ENCODE measurements around the gene RCOR2. TPM values are rescaled to one million over a fixed set of nuclear protein-coding genes. Genes with fewer than 3 reads are reported as not detected.

The RCOR2 gene
- total and polyA plus RNA-seq, 8 donors = 0.35 to 1.6 (median 0.92) TPM; not detected in 3

GRCh38 chr11:63911440-63911839, 5.5 kb downstream of the RCOR2 start:
- peaks cover 0 to 15% (median 0%) of the 10 kb centered on the region in 3 donors for H3K27me3 ChIP-seq
- TF ChIP-seq CTCF (IDR thresholded peaks at IDR 0.05) (no peak), EP300 (IDR thresholded peaks at IDR 0.05) (no peak), POLR2AphosphoS5 (IDR thresholded peaks at IDR 0.05) (no peak), POLR2A (IDR thresholded peaks at IDR 0.05) (no peak)
- no peak for DNase-seq
- peaks cover 29 to 58% (median 45%) of the 10 kb centered on the region in 4 donors for H3K36me3 ChIP-seq
- peaks cover 15 to 45% (median 30%) of the 10 kb centered on the region in 4 donors for H3K4me1 ChIP-seq
- 66 to 97% (median 84%) methylated on average over 4 to 8 of the region's 8 CpGs for WGBS, 5 donors
- no peak overlapping the region for H3K4me3 ChIP-seq
- intact Hi-C loops (cut with DNase I; ENCODE audit: low total_unique reads) = no loop called here
- no peak overlapping the region for H3K27ac ChIP-seq
- H3K9me3 ChIP-seq = no peaks in the 10 kb centered on the region

GRCh38 chr11:63910675-63911074, 6.3 kb downstream of the RCOR2 start:
- Histone ChIP-seq H3K27me3 (peaks cover 0 to 8% (median 0%) of the 10 kb centered on the region in 3 donors), H3K4me1 (peaks cover 7 to 37% (median 23%) of the 10 kb centered on the region in 4 donors), H3K4me3 (no peak overlapping the region), H3K27ac (peak overlapping the region in 1 of 5 donors; percentile 66), H3K9me3 (no peaks in the 10 kb centered on the region), H3K36me3 (peaks cover 34 to 66% (median 53%) of the 10 kb centered on the region in 4 donors)
- no peak for DNase-seq
- intact Hi-C loops (cut with DNase I; ENCODE audit: low total_unique reads) = no loop called here
- TF ChIP-seq EP300 (IDR thresholded peaks at IDR 0.05) (no peak), POLR2AphosphoS5 (IDR thresholded peaks at IDR 0.05) (no peak), POLR2A (IDR thresholded peaks at IDR 0.05) (no peak), CTCF (IDR thresholded peaks at IDR 0.05) (no peak)
- WGBS, 5 donors = 69 to 81% (median 70%) methylated on average over 9 of the region's 9 CpGs

GRCh38 chr11:63909591-63910506, 7.1 kb downstream of the RCOR2 start:
- Histone ChIP-seq H3K27ac (peak overlapping the region in 1 of 5 donors; percentile 66), H3K4me1 (peaks cover 4 to 32% (median 16%) of the 10 kb centered on the region in 4 donors), H3K9me3 (no peaks in the 10 kb centered on the region), H3K36me3 (peaks cover 42 to 74% (median 61%) of the 10 kb centered on the region in 4 donors), H3K4me3 (no peak overlapping the region), H3K27me3 (no peaks in the 10 kb centered on the region)
- 68 to 79% (median 73%) methylated on average over 21 to 24 of the region's 24 CpGs for WGBS, 5 donors
- intact Hi-C loops (cut with DNase I; ENCODE audit: low total_unique reads) = no loop called here
- no peak for TF ChIP-seq POLR2AphosphoS5 (IDR thresholded peaks at IDR 0.05)
- no peak for TF ChIP-seq CTCF (IDR thresholded peaks at IDR 0.05)
- TF ChIP-seq POLR2A (IDR thresholded peaks at IDR 0.05) = no peak
- TF ChIP-seq EP300 (IDR thresholded peaks at IDR 0.05) = no peak
- peak in 1 of 2 donors; percentile 75 for DNase-seq

GRCh38 chr11:63908631-63909401, 8.1 kb downstream of the RCOR2 start:
- H3K27me3 ChIP-seq = no peaks in the 10 kb centered on the region
- H3K4me3 ChIP-seq = no peak overlapping the region
- 81 to 88% (median 85%) methylated on average over 43 to 46 of the region's 46 CpGs for WGBS, 5 donors
- H3K9me3 ChIP-seq = no peaks in the 10 kb centered on the region
- no peak for DNase-seq
- peaks cover 4 to 32% (median 16%) of the 10 kb centered on the region in 4 donors for H3K4me1 ChIP-seq
- TF ChIP-seq POLR2AphosphoS5 (IDR thresholded peaks at IDR 0.05) = no peak
- TF ChIP-seq POLR2A (IDR thresholded peaks at IDR 0.05) = no peak
- no peak for TF ChIP-seq EP300 (IDR thresholded peaks at IDR 0.05)
- no peak for TF ChIP-seq CTCF (IDR thresholded peaks at IDR 0.05)
- intact Hi-C loops (cut with DNase I; ENCODE audit: low total_unique reads) = no loop called here
- H3K36me3 ChIP-seq = peaks cover 52 to 85% (median 72%) of the 10 kb centered on the region in 4 donors
- peak overlapping the region in 1 of 5 donors; percentile 66 for H3K27ac ChIP-seq
